Activated naive CD8-positive, alpha-beta T cell treated with anti-CD3 and anti-CD28 coated beads, Interleukin-2, amount 50 U/mL, for 16 hours (primary cell): ENCODE measurements around the gene COX4I2.

Experiments
- DNase-seq: peaks from one replicate; pipeline ENCODE4 v3.0.0-alpha.2; 2020; ENCODE audit warnings: low read depth, low spot score

COX4I2 gene

DNA sequence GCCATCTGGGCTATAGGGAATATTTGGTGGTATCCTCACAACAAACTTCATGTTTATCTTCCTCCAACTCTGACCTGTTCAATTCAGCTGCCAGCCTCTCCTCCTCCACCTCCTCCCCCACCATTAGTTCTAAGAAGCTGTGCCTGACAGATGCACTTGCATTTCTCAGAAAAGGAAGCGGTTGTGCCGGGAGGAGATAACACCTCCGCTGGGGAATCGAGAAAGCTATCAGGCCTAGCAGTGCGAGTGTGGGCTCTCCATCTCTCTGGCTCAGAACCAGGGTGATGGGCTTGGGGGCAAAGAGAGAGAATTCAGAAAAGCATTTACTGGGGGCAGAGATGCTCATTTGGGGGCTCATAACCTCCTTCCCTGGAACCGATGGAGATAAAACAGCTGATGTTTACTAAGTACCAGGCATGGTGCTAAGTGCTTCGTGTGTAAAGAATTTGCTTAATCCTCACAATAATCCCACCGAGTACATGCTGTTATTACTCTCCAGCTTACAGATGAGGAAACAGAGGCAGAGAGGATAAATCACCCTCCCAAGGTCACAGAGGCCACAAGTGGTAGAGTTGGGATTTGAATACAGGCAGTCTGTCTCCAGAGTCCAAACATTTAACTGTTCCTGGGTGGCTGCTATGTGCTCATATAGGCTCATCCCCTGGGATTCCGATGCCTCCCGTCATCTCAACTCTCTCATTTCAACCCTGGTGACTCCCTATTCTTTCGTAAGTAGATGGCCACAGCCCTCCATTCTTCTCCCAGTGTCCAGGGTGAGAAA is 38.3 kb downstream of the COX4I2 start:
- DNase-seq: peak; percentile 29

DNA sequence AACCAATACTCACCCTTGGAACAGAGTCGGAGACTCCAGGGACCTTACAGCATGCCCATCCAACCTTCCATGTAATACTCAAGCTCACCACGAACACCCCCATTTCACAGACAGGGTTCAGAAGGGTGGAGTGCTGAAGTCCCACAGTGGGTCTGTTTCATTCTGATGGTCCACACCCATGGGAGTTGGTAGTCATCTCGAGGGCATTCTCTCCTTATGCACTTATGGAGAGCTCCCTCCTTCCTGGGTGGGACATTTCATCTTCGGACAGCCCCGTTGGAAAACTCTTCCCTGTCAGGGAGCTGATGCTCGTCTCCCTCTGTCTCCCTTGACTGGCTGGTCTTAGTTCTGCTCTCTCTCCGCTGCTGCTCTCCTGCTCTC is 38.9 kb downstream of the COX4I2 start:
- no peak for DNase-seq

- DNase-seq: no peak
Measured at GRCh38 chr20:31677553-31678260, 40.0 kb downstream of the COX4I2 start.

GRCh38 chr20:31678389-31679356 is 41.0 kb downstream of the COX4I2 start:
- no peak for DNase-seq

- no peak for DNase-seq
Measured at GRCh38 chr20:31679357-31680285, 41.9 kb downstream of the COX4I2 start.

GRCh38 chr20:31680286-31681127 is 42.8 kb downstream of the COX4I2 start:
- DNase-seq: no peak

DNA sequence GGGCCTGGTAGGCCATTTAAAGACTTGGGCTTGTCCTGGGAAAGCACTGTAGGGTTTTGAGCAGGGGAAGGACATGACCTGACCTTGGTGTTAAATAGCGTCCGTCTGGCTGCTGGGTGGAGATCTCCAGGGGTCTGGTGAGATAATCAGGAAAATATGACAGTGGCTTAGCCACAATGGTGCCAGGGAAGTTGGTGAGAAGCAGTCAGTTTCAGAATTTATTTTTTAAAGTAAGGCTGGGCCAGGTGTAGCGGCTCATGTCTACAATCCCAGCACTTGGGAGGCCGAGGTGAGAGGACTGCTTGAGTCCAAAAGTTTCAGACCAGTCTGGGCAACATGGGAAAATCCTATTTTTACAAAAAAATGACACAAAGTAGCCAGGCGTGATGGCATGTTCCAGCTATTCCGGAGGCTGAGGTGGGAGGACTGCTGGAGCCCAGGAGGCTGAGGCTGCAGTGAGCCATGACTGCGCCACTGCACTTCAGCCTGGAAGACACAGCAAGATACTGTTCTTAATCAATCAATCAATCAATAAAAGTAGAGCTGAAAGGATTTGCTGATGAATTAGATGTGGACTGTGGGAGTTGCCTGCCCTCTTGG is 43.5 kb downstream of the COX4I2 start:
- no peak for DNase-seq

DNA sequence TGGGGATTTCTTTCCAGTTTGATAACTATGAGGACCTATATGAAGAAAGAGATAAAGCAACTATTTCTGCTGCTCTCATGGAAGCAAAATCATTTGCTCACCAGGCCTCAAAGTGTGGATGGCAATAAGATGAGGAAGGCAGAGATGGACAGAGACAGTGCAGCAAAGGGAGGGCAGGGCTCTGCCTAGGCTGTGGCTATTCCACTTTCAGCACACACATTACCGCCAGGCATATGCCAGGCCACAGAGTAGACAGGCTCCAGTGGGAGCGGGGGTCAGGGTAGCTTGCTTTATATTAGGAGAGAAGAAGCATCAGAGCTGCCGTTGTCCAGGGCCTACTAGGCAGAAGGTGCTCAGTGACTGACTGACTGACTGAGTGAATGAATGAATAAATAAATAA is 44.1 kb downstream of the COX4I2 start:
- no peak for DNase-seq

DNA sequence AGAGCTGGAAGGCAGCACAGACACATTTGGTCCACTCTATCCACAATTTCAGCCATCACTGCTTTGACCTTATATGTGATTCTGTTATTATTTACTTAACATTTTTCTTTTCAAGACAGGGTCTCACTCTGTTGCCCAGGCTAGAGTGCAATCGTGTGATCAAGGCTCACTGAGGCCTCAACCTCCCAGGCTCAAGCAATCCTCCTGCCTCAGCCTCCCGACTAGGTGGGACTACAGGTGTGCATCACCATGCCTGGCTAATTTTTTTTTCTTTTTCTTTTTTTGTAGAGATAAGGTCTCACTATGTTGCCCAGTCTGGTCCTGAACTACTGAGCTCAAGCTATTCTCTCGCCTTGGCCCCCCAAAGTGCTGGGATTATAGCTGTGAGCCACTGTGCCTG is 44.6 kb downstream of the COX4I2 start:
- DNase-seq: no peak

- no peak for DNase-seq
Measured at GRCh38 chr20:31682927-31683326, 45.2 kb downstream of the COX4I2 start.

DNA sequence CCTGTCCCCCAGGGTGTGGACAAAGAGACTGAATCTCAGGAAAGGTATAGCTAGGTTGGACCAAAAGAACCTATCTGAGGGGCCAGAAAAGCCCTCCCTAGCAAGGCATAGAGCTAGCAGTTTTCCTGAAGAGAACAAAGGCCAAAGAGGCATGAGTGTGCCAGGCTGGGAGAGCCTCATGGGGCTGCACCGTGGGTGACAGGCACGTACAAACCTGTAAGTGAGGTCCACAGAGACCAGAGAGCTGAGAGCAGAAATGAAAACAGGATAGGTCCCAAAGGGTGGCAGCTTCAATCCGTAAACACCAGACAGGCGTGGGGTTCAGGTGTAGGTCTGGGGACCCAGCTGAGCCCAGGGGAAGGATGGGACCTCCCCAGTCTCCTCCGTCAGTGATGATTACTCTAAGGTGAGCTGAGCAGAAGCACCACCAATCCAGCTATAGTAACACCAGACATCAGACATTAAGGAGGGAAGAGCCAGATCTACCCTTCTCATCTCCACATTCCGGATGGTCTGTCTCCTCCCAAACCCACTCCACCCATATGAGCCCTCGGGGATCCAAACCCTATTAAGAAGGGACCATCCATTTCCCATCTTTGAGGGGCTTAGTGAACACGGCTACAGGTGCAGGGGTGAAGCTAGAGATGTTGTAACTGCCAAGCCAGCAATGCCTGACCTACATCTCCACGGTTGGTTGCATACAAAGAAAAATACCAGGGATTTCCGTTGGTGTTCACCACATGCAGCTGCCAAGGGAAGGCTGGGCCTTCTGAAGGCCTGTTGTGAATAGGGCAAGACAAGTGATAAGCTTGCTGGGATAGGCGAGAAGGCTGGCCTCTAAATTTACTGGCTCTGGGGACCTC is 46.7 kb downstream of the COX4I2 start:
- DNase-seq: no peak

DNA sequence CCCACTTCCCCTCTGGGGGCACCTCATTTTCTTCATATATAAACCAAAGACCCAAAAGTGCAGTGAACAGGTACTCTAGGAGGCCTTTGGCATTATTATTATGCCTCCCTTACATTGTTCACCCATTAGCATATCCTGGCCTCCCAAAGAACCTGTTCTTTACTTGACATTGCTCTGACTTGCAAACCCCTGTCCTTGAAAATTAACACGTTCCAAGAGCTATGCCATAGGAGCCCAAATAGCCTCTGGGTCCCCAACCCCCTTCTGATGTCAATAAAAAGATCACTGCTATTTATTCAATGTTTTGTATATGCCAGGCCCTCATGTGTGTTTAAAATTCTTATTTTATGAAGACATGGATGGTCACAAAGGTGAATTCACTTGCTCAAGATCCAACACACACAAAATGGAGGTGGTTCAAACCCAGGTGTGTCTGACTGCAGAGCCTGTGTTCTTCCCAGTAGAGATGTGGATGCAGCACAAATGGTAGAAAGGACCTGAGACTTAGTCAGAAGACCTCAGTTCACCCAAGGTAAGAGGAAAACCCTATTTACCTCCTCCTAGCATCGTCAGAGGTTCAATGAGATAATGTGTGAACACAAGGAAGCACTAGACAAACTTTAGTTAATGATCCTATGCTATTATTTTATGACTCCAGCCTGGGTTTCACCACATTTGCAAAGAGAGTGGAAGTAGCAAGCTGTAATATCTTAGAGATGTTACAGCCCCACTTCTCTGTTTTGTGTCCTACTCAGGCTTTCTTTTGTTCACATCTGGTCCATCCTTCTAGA is 48.3 kb downstream of the COX4I2 start:
- no peak for DNase-seq

DNA sequence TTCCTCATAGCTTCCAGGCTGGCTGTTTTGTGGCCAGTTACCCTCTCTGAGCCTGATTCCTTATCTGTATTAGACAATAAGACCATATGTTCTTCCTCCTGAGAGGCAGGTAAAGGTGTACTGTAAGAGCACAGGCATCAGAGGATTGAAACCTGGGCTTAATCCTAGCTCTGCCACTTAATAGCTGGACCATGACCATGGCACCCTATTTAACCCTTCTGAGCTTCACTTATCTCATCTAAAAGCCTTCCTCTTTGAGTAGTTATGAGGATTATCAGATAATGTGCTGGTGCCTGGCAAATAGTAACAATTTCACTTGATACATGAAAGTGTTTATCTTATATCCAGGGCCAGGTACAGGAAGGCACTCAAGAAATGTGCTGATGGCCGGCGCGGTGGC is 50.1 kb downstream of the COX4I2 start:
- no peak for DNase-seq

- no peak for DNase-seq
Measured at GRCh38 chr20:31689141-31689540, 51.4 kb downstream of the COX4I2 start.

GRCh38 chr20:31690124-31690666 is 52.5 kb downstream of the COX4I2 start:
- DNase-seq: no peak

DNA sequence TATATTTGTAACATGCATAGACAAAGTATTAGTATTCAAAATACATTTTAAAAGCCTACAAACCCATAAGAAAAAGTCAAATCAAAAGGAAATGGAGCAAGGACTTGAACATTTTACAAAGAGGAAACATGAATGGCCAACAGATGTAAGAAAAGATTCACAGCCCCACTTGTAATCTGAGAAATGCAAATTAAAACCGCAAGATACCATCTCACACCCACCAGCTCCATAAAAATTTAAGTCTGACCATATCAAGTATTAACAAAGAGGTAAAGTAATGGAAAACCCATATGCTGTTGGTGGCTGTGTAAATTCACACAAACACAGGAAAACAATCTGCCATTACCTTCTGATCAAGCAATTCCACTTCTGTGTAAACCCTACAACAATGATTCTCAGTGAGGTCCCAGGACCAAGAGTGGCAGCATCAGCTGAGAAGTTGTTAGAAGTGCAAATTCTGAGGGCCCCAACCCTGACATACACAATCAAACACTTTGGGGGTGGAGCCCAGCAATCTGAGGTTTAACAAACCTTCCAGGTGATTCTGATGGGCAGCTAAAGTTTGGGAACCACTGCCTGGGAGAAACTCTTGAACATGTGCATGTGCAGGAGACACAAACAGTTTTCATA is 54.0 kb downstream of the COX4I2 start:
- DNase-seq: no peak

GRCh38 chr20:31693402-31693801 is 55.7 kb downstream of the COX4I2 start:
- no peak for DNase-seq
